ENCODE data around the gene MPRIP.
"Not testable (repeated sequence)": the region's sequence is repeated elsewhere in the genome, so short reads cannot be mapped to it uniquely, and the experiment has no call there.

Gene MPRIP

DNA sequence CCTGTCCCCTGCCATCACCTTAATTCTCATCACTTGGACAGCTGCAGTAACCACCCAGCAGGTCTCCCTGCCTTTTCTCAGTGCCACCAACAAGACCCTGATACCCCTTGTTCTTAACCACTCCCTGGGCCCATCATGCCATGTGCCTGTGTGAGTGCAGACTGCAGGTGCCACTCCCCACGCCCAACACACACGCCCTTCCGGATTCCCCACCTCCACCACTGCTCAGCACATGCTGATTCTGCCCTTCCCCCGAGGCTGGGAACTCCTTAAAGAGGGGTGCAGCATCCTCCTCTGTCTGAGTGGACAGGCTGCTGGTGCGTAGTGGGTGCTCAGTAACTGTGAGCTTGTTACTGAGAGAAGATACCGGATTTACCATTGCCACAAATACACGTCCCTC is 111.5 kb downstream of the MPRIP start:
- no peak for DNase-seq

DNA sequence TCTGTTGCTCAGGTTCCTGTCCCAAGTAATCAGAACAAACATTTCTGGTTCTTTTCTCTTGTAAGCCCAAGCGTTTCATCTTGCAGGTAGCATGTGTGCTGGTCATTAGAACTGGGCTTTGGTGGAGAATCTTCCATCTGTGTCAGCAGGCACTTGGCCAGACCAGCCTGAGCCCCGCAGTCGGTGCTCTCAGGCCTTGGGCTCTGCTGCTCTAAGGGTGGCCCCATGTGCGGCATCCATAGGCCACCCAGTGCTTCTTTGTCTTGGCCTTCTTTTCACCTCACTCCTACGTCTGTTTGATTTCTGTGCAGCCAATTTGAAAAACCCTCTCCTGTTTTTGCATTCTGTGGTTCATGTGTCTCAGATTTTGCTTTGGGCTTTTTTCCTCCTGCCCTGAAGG is 112.3 kb downstream of the MPRIP start:
- no peak for DNase-seq

DNA sequence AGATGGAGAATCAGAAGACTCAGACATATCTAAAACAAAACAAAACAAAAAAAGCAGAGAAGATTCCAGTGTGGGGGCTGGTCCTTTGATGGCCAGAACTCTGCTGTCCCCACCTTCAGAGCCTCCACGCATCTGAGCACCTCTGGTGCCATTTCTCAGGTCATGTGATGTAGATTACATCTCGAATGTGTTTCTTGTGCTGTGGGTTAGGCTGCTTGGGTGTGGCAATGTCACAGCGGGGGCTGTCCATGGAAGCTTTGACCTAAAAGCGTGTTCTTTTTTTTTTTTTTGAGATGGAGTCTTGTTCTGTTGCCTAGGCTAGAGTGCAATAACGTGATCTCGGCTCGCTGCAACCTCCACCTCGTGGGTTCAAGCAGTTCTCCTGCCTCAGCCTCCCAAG is 112.7 kb downstream of the MPRIP start:
- DNase-seq: no peak

DNA sequence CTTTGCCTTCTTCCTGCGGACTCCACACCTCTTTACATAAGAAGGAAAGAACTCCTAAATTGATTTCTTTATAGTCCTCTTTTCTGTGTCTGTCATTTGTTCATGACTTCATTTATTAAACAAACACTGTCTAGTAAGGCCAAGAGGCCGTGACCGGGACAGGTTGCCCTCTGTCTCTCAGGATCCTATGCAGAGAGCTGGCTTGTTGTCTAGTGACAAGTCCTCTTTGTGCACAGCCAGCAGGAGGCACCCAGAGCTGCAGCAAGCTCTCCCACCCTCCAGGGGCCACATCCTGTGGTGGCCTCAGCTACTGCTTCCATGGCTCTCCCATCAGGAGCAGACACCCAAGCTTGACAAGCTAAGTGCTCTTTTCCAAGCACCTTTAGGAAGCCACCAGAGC is 113.3 kb downstream of the MPRIP start:
- DNase-seq: no peak

DNA sequence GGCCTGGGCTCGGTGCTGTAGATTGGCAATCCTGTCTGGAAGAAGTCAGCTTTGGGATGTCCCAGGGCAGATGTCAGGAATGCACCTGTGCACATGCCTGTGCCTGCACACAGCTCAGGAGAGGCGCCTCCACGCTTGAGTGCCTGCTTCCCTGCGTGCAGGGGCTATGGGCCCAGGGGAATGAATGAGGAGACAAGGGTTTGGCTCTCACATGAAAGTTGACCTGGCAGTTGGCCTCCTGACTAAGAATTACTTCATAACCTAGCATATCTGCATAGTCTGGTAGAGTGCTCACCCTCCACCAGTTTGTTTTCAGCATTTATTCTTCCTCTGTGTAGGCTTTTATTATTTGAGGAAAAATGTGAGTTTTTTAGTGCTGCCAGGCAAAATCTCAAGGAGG is 113.8 kb downstream of the MPRIP start:
- DNase-seq: no peak

DNA sequence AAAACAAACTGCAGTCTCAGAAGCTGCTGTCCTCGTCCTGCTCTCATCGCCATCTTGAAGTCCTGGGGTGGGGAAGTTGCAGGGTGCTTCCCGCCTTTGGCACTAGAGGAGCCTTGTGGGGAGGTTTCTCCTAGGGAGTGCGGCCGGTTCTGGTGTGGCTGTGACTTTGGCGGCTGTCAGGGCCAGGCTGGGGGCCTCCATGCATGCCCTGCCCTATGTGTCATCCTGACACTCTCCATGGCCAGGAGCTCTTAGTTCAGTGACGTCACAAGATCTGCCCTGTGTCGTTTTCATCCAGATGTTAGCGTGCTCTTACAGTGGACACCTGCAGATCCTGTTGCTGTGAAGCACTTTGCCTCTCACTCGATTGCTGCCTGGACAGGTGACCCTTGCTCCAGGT is 114.3 kb downstream of the MPRIP start:
- no peak for DNase-seq

DNA sequence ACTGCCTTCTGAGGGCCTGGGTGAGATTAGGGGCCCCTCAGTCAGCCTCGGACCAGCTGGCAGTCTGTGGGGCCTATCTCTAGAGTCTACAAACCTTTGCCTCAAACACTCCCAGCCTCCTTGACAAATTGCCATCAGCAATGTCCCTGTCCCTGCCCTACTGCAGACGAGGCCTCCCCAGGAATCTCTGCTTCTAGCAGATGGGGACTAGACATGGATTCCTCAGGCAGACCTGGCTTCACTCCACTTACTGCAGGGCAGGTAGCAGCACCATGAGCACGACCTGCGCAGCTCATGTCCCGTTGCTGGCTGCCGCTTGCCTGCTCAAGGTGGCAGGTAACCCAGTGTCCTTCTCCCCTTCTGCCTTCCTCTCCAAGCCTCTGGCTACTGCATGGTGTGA is 114.8 kb downstream of the MPRIP start:
- DNase-seq: no peak

DNA sequence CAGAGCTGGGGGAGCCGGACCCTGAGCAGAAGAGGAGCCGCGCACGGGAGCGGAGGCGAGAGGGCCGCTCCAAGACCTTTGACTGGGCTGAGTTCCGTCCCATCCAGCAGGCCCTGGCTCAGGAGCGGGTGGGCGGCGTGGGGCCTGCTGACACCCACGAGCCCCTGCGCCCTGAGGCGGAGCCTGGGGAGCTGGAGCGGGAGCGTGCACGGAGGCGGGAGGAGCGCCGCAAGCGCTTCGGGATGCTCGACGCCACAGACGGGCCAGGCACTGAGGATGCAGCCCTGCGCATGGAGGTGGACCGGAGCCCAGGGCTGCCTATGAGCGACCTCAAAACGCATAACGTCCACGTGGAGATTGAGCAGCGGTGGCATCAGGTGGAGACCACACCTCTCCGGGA is 116.2 kb downstream of the MPRIP start:
- DNase-seq: not testable (repeated sequence)

DNA sequence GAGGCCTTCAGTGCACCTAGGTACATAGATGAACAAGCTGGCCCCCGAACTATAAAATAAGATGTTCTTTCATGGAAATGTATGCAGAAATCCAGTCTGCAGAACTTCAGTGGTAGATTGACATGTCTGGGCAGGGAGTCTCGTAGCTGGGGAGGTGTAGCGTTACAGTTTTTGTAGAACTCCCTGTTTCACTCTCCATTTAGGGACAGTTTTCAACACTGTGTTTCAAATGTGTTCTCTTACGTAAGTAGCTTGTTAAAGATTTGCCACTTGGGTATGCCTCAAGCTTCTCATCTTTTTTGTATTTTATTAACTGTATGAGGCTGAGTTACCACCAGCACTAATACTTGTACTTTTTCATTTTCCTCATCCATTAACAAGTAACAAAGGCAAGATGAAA is 117.3 kb downstream of the MPRIP start:
- no peak for DNase-seq

DNA sequence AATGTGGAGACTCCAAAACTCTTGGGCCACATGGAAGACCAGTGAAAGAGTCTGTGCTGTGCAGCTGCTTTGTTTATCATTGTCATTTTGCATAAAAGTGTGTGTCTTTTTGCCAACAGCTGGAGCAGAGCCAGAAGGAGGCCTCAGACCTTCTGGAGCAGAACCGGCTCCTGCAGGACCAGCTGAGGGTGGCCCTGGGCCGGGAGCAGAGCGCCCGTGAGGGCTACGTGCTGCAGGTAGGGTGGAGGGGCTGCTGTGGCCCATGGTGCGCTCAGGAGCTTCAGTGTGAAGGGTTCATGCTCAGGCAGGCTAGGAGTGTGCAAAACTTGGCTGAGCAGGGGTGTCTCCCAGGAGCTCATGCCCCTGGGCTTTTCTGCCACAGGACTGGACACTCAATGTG is 118.9 kb downstream of the MPRIP start:
- DNase-seq: no peak

DNA sequence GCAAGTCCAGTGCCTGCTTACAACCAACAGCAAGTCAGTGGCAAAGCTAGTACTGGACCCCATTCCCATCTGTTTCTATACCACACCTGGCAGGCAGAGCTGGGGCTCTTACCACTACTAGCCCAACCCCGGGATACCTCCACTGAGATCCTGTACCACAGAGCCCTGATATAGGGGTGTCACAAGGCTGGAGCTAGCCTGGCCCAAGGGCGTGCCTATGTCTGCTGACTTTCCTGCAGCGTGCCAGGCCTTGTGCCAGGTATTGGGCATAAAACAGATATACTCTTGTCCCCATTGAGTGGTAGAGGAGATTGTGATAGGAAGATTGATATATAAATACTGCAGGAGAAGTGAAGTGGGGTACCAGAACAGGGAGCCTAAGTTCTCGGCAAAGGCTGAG is 119.5 kb downstream of the MPRIP start:
- no peak for DNase-seq

DNA sequence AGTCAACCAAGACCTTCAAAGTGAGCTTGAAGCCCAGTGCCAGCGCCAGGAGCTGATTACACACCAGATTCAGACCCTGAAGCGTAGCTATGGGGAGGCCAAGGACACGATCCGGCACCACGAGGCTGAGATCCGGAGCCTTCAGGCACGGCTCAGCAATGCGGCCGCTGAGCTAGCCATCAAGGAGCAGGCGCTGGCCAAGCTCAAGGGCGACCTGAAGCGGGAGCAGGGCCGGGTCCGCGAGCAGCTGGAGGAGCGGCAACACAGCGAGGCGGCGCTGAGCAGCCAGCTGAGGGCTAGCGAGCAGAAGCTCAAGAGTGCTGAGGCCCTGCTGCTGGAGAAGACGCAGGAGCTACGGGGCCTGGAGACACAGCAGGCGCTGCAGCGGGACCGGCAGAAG is 121.9 kb downstream of the MPRIP start:
- DNase-seq: no peak

DNA sequence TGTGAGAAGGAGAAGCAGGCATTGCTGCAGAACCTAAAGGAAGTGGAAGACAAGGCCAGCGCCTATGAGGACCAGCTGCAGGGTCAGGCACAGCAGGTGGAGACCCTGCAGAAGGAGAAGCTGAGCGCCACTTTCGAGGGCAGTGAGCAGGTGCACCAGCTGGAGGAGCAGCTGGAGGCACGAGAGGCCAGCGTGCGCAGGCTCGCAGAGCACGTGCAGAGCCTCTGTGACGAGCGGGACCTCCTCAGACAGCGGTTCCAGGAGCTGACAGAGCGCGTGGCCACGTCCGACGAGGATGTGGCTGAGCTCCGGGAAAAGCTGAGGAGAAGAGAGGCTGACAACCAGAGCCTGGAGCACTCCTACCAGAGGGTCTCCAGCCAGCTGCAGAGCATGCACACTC is 122.4 kb downstream of the MPRIP start:
- DNase-seq: no peak

DNA sequence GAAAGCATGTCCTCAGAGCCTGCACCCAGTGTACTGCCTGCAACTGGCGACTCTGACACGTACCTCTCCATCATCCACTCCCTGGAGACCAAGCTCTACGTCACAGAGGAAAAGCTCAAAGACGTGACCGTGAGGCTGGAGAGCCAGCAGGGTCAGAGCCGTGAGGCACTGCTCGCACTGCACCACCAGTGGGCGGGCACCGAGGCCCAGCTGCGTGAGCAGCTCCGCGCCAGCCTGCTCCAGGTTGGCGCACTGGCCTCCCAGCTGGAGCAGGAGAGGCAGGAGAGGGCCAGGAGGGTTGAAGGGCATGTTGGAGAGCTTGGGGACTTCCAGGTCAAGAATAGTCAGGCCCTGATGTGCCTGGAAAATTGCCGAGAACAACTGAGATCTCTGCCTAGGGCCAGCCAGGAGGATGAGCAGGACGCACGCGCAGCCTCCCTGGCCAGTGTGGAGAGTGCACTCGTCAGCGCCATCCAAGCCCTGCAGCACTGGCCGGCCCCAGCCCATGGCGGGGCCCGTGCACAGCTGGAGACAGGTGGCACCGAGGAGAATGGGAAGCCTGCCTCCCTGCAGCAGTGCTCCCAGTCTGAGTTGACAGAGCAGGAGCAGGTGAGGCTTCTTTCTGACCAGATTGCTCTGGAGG is 123.5 kb downstream of the MPRIP start:
- no peak for DNase-seq

DNA sequence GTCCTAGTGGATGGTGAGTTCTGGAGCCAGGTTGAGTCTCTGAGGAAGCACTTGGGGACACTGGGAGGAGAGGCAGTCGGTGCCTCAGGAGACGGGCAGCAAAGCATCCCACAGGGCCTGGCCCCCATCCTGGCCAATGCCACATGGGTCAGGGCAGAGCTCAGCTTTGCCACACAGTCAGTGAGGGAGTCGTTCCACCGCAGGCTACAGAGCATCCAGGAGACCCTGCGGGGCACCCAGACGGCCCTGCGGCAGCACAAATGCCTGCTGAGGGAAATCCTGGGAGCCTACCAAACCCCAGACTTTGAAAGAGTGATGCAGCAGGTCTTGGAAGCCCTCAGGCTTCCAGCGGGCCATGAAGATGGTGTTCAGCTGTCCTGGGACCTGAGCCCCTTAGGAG is 124.2 kb downstream of the MPRIP start:
- no peak for DNase-seq

DNA sequence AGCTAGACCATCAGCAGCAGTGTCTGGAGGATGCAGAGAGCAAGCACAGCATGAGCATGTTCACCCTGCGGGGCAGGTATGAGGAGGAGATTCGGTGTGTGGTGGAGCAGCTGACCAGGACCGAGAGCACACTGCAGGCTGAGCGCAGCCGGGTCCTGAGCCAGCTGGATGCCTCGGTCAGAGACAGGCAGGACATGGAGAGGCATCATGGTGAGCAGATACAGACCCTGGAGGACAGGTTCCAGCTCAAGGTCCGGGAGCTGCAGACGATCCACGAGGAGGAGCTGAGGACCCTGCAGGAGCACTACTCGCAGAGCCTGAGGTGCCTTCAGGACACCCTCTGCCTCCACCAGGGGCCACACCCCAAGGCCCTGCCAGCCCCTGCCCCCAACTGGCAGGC is 125.1 kb downstream of the MPRIP start:
- DNase-seq: no peak

DNA sequence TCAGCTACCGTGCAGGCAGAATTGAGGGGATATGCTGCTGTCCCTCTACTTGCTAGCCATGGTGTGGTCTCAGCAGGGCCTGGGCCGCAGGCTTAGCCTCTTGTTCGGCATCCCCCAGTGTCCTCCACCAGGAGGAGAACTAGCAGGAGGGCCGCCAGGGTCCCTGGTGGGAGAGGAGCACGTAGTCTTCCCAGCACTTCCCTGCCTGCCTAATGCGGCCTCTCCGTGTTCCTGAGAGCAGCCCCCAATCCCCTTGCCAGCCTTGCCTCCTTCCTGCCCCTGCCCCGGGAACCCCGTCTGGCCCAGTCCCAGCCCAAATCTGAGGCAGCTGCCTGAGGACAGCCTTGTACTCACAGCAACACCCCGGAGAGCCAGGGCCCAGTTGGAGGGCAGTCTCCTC is 125.7 kb downstream of the MPRIP start:
- no peak for DNase-seq

DNA sequence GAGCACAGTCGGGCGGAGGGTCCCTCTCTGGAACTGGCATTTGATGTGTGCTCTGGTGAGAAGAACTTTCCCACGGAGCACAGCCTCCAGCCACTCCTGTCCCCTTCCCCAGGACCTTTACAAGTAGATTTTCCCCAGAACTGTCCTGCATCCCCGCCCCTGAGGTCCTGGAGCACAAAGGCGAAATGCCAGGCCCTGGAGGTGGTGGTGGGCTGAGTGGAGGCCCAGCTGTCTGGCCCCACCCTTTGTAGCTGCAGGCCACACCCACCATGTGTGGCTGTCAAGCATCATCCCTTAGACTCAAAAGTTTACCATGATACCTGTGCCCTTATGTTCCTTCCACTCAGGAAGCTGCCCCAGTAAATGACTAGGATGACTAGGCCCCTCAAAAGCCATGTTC is 126.1 kb downstream of the MPRIP start:
- DNase-seq: no peak

DNA sequence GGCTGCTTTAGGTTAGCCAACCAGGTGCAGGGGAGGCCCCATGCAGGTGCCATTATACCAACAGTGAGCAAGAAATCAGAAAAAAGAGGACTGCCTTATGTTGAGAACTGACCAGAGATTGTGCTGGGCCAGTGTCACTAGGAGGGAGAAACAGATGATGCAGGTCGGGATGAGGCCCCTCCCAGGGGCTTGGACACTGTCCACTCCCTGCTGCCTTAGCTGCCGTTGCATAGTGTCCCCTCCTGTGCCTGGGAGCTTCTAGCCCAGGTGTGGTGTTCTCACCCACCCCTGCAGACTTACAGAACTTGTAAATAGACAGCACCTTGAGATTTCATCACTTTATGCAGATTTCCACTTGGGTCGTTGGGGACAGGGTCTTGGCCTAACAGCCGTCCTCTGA is 127.1 kb downstream of the MPRIP start:
- DNase-seq: no peak

DNA sequence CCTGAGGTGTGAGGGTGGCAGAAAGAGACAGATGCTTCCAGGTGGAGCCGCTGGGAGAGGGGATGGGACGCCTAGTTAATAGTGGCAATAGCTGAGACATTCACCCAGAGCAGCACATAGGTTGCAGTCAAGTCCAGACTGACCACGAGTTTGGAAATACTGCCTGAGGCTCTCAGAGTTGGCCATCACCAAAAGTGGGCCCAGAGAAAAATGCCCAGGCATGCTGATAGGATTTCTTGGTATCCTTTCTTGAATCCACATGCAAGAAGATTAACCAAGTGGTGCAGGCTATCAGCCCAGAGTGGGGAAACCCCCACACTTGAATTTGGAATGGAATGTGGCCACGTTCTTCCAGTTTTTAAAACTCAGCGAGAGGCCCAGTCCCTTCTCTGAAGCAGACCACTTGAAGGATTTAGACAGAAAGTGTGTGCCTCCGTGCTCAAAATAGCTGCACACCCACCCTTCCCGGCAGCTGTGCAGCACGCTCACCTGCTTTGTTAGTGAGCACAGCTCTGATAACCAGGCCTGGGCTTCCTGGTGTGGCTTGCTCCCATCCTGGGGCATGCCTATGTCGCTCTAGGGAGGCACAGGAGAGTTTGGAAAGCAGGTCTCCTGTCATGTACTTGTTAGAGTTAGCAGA is 128.2 kb downstream of the MPRIP start:
- DNase-seq: no peak

DNA sequence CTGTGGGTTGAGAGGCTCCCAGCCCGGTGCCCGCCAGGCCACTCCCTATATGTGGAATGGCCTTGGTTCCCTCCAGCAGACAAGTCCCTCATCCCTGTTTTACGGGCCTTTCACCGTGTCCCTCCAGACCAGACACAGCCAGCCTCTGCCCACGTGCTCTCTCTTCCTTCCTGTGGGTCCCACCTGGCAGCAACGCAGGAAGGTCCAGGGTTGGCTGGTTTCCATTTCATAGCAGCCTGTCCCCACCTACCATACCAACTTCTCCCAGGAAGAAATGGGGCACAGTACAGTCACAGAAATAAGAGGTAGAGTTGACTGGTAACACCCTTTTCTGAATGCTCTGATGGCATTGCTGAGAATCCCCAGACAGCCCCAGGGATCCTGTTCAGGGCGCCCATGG is 128.9 kb downstream of the MPRIP start:
- no peak for DNase-seq

DNA sequence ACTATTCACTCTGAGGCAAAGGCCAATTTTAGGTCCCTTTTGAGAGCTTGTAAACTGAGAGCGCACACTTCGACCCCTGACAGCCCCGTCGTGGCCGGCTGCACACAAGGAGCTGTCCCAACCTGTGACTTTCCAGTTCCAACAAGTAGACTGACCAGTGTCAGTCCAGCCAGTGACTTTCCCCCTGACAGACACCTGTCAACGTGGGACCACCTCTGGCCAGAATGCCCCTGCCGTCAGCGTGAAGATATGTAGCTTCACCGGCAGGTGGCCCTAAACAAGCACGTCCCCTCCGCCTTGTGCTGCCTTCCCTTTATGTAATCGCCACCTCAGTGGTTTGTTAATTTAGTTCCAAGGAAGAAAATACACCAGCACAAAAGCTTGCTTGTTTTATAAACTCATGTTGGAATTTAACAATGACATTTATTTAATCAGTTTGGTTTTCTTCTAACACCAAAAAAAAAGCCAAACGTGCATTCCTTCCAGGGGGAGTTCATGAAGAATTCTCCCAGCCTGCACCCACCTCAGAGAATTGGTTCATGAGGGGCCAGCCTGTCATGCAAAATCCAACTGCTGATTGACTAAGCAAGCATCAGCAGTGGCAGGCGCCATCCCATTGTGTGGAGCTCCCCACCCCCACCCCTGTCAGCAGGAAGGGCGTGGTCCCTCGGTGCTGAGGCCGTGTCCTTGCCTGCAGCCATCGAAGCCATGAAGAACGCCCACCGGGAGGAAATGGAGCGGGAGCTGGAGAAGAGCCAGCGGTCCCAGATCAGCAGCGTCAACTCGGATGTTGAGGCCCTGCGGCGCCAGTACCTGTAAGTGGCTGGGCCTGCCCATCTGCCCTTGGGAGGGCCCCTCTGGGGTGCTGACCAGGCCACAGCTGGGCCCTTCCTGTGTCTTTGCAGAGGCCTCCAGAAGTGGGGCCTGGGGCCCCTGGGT is 130.0 kb downstream of the MPRIP start:
- DNase-seq: no peak

DNA sequence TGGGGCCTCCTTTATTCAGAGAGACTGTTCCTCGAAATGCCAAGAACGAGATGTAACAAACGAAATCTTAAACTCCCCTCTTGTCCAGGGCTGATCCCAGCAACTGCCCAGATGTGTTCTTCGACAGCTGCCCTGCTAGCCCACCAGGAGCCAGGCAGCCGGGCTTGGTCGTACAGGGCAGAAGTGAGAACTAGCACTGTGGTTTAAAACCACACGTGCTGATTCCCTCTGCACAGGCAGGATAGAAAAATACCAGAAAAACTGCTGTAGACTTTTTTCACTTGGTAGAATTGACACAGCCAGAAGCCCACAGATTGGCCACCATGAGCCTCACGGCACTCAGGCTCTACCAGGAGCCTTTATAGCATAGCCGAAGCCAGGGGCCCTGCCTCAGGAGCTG is 130.7 kb downstream of the MPRIP start:
- no peak for DNase-seq

DNA sequence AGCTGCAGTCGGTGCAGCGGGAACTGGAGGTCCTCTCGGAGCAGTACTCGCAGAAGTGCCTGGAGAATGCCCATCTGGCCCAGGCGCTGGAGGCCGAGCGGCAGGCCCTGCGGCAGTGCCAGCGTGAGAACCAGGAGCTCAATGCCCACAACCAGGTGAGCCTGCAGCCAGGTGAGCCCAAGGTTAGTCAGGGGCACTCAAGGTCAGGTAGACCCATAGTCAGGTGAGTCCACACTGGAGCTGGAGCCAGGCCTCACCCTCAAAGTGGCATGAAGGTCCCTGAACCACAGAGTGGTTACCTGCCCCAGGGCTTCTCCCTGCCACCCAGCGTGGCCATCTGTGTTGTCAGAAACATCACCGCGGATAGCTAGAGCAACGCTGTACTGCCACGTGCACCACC is 131.7 kb downstream of the MPRIP start:
- no peak for DNase-seq
